Mesodermal cell (in vitro differentiated cells): ENCODE results near the gene DUSP12. TPM values are rescaled to one million over a fixed set of nuclear protein-coding genes. Genes with fewer than 3 reads are reported as not detected.

Experiments used
- H3K27ac ChIP-seq: 2 replicates; pipeline ENCODE4 v1.7.0; 2013; ENCODE audit warnings: mild to moderate bottlenecking, low read depth, low read length, moderate library complexity; ENCODE audit not compliant: severe bottlenecking
- H3K36me3 ChIP-seq: 2 replicates; pipeline ENCODE4 v1.7.1; 2013; ENCODE audit warnings: mild to moderate bottlenecking, low read length, moderate library complexity; ENCODE audit not compliant: control insufficient read depth, insufficient read depth
- H3K4me1 ChIP-seq: one replicate; pipeline ENCODE4 v1.7.1; 2013; ENCODE audit warnings: mild to moderate bottlenecking, low read length; ENCODE audit not compliant: insufficient read depth, control insufficient read depth, poor library complexity, severe bottlenecking
- H3K4me3 ChIP-seq: 2 replicates; pipeline ENCODE4 v1.7.0; 2013; ENCODE audit warnings: low read length, control low read depth, mild to moderate bottlenecking; ENCODE audit not compliant: insufficient read depth, poor library complexity, severe bottlenecking; ENCODE audit errors: extremely low read depth
- H3K9me3 ChIP-seq: 2 replicates; pipeline ENCODE4 v1.7.1; 2013; ENCODE audit warnings: mild to moderate bottlenecking, low read length, moderate library complexity; ENCODE audit not compliant: control insufficient read depth
- WGBS, 2 experiments: methylation state at CpG; one replicate each; pipeline ENCODE4 v1.1.5; 2013; ENCODE audit warnings: missing lambda C conversion rate in 2 of 2; ENCODE audit not compliant: insufficient coverage in 2 of 2; 5-methylcytosine and 5-hydroxymethylcytosine counted together
- polyA plus RNA-seq, 2 experiments: library from polyadenylated mRNA; stranded (reverse); fragments of 50-300 nt; gene quantifications; one replicate each; pipeline ENCODE4 v1.2.3, GENCODE V29; 2013

Gene DUSP12, protein sequence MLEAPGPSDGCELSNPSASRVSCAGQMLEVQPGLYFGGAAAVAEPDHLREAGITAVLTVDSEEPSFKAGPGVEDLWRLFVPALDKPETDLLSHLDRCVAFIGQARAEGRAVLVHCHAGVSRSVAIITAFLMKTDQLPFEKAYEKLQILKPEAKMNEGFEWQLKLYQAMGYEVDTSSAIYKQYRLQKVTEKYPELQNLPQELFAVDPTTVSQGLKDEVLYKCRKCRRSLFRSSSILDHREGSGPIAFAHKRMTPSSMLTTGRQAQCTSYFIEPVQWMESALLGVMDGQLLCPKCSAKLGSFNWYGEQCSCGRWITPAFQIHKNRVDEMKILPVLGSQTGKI
- polyA plus RNA-seq (2013, experiment 1 of 2), result 32.2 TPM
- polyA plus RNA-seq (2013, experiment 2 of 2), result 32.4 TPM

DNA sequence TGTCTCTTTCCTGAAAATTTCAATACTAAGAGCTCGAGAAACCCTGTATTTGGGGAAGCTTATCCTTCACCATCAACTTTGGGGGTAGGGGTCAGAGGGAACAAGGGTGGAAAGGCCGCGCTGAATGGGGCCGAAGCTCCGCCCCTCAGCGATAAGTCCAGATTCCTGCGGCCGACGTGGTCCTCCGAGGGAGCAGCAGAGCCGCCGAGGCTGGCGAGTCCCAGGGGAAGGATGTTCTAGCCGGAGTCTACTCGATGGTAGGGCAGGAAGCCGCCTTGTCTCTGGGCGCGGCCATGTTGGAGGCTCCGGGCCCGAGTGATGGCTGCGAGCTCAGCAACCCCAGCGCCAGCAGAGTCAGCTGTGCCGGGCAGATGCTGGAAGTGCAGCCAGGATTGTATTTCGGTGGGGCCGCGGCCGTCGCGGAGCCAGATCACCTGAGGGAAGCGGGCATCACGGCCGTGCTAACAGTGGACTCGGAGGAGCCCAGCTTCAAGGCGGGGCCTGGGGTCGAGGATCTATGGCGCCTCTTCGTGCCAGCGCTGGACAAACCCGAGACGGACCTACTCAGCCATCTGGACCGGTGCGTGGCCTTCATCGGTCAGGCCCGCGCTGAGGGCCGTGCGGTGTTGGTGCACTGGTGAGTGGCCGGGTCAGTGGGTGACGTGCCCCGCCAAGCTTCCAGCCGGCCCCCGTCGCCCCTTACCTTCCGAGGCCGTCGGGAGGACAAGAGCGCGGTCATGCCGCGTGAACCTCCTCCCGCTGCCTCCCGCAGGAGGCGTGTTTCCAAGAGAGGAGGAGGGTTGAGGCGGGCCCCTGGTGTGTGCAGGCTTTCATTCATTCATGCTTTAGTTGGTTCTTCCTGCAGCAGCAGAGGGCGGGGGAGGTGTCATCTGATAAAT, at the start of gene DUSP12:
DUSP12 (plus strand) TSS at position 278 of the 899 bp plus-strand sequence; CDS start at position 294, 16 bp downstream.
- Histone ChIP-seq H3K27ac (peak within 1 kb of the TSS; percentile 88), H3K4me1 (no peaks in the 10 kb centered on the region), H3K36me3 (peaks cover 37% of the 10 kb centered on the region), H3K4me3 (peak within 1 kb of the TSS; percentile 69), H3K9me3 (no peaks in the 10 kb centered on the region)
- WGBS, 2 experiments, result 0% methylated on average over 51 to 59 of the region's 65 CpGs

DNA sequence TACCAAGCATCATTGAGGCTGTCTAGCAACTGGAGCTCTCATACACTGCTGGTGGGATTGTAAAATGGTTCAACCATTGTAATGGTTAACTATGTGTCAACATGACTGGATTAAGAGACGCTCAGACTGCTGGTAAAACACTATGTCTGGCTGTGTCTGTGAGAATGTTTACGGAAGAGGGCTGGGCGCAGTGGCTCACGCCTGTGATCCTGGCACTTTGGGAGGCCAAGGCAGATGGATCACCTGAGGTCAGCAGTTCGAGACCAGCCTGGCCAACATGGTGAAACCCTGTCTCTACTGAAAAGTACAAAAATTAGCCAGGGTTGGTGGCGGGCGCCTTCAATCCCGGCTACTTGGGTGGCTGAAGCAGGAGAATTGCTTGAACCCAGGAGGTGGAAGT, 47.3 kb upstream of the DUSP12 start:
- Histone ChIP-seq H3K27ac (no peak overlapping the region), H3K4me1 (no peaks in the 10 kb centered on the region), H3K36me3 (no peaks in the 10 kb centered on the region), H3K4me3 (no peak overlapping the region), H3K9me3 (no peaks in the 10 kb centered on the region)
- 86 to 97% methylated on average over 8 of the region's 8 CpGs for WGBS, 2 experiments

DNA sequence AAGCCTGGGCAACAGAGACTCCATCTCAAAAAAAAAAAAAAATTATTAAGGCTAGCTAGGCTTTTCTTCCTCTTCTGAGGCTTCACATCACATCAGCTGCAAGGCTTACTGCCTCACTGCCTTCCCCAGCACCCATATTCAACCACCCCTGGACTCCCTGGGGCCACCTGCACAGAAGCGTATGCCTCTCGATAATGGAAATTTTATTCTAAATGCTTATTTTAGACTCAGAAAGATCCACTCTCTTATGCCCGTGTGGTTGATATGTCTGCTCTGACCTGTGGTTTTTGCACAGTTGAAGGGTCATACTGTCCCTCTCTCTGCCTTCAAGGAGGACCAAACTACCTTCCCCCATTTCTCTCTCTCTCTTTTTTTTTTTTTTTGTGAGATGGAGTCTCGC, 44.0 kb upstream of the DUSP12 start:
- Histone ChIP-seq H3K27ac (peak overlapping the region; percentile 75), H3K9me3 (no peaks in the 10 kb centered on the region), H3K4me1 (no peaks in the 10 kb centered on the region), H3K4me3 (no peak overlapping the region), H3K36me3 (no peaks in the 10 kb centered on the region)
- 100% methylated on average over 3 of the region's 4 CpGs; no CpG with 5 or more reads in 1 of the 2 experiments for WGBS, 2 experiments

DNA sequence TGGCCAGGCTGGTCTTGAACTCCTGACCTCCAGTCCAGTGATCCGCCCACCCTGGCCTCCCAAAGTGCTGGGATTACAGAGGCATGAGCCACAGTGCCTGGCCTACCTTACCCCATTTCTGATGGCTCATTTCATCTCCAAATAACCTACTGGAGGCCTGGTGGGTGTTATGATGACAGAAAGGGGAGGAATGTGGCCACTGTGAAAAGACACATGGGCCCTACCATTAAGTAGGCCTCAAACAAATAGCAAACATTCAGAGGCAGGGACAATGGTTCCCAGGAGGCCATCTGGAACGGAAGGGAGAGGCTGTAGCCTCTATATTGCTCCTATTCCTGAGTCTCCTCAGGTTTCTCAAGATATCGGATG, 43.5 kb upstream of the DUSP12 start:
- peak overlapping the region; percentile 75 for H3K27ac ChIP-seq
- 81 to 94% methylated on average over 3 of the region's 3 CpGs for WGBS, 2 experiments
- H3K4me3 ChIP-seq, result no peak overlapping the region
- H3K4me1 ChIP-seq, result no peaks in the 10 kb centered on the region
- no peaks in the 10 kb centered on the region for H3K9me3 ChIP-seq
- H3K36me3 ChIP-seq, result no peaks in the 10 kb centered on the region

DNA sequence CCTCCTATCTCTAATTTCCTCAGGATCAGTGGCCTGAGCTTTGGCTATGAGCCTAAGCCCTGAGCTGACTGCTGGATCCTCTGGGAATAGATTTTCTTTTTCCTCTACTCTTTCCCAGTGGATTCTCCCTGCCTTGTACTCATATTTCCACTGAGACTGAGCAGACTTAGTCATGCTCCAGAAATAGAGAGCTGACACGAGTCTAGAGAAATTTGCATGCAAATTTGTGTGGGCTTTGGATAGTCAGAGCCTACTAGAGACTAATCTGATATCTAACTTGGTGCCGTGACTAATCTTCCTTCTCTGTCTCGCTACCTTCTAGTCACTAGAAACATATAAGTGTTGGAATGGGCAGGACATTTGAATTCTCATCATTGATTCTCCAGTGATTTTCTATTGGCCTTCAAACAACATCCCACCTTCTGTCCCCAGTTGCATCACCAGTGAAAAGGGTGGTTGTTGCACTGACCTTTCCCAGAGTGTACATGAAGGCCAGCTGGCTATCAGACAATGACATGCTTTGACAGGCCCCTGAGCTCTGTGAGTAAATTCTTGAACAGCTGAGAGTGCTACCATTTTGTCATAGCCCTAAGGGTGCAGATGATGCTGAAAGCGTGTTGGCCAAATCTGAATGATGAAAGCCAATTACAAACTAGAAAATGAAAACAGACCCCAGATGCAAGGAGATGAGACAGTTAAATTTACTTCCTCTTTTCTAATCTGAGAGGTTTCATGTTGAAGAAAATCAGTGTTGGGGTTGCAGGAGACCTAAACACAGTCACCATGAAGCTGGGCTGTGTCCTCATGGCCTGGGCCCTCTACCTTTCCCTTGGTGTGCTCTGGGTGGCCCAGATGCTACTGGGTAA, 42.9 kb upstream of the DUSP12 start, which contains the start of gene FCRLA:
FCRLA (plus strand) TSS at position 748 of the 866 bp plus-strand sequence; CDS start at position 784, 36 bp downstream.
- H3K4me1 ChIP-seq, result no peaks in the 10 kb centered on the region
- H3K4me3 ChIP-seq, result no peak within 1 kb of the TSS
- peak within 1 kb of the TSS; percentile 75 for H3K27ac ChIP-seq
- no peaks in the 10 kb centered on the region for H3K36me3 ChIP-seq
- WGBS, 2 experiments, result 67 to 100% methylated on average over 1 to 2 of the region's 4 CpGs
- H3K9me3 ChIP-seq, result no peaks in the 10 kb centered on the region

DNA sequence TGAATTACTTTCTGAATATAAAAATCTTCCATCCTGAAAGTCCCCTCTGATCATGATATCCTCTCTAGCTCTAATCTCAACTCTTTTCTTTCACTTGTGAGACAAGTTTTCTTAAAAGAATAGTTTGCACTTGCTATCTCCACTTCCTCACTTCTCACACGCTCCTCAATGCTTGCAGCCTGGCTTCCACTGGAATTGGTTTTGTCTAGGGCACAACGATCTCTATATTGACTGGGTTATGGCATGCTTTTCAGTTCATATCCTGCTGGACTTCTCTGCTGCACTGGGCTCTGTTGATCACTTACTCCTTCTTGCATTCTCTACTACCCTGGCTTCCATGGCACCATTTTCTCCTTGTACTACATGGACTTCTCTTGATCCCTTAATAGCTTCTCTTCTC, 42.1 kb upstream of the DUSP12 start:
- Histone ChIP-seq H3K36me3 (no peaks in the 10 kb centered on the region), H3K4me1 (no peaks in the 10 kb centered on the region), H3K4me3 (no peak overlapping the region), H3K27ac (no peak overlapping the region), H3K9me3 (no peaks in the 10 kb centered on the region)
- 96 to 100% methylated on average over 2 of the region's 2 CpGs for WGBS, 2 experiments

DNA sequence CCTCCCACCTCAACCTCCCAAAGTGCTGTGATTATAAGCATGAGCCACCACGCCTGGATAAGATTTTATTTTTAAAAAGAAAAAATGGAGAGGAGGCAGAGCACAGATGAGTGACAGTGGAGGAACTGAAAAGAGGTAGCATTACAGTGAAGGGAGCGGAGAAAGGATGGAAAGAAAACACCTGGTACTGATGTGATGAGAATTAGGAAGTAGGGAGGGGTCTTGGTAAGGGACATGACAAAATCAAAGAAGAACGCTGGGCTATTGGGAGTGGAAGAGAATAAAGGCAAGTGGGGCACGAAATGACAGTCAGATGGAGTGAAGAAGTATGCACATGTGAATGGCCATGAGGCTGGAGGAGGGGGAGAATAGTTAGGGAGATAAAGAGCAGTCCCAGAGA, 40.2 kb upstream of the DUSP12 start:
- WGBS, 2 experiments, result 72 to 84% methylated on average over 3 to 4 of the region's 4 CpGs
- Histone ChIP-seq H3K4me1 (no peaks in the 10 kb centered on the region), H3K4me3 (no peak overlapping the region), H3K27ac (no peak overlapping the region), H3K36me3 (no peaks in the 10 kb centered on the region), H3K9me3 (no peaks in the 10 kb centered on the region)

DNA sequence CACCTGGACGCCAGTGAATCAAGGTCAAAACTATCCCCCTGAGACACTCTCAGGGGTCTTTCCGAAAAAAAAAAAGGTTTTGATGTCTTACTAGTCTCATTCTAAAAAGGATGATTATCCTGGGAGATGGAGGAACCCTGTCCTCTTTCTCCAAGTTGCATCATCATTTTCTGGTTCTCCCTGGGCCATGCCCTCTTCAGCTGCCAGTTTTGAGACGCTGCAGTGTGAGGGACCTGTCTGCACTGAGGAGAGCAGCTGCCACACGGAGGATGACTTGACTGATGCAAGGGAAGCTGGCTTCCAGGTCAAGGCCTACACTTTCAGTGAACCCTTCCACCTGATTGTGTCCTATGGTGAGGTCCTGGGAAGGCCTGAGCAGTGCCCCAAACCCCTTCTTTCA, 39.0 kb upstream of the DUSP12 start:
- WGBS, 2 experiments, result 71 to 91% methylated on average over 1 to 2 of the region's 4 CpGs
- no peak overlapping the region for H3K27ac ChIP-seq
- no peaks in the 10 kb centered on the region for H3K4me1 ChIP-seq
- no peaks in the 10 kb centered on the region for H3K36me3 ChIP-seq
- no peak overlapping the region for H3K4me3 ChIP-seq
- no peaks in the 10 kb centered on the region for H3K9me3 ChIP-seq

DNA sequence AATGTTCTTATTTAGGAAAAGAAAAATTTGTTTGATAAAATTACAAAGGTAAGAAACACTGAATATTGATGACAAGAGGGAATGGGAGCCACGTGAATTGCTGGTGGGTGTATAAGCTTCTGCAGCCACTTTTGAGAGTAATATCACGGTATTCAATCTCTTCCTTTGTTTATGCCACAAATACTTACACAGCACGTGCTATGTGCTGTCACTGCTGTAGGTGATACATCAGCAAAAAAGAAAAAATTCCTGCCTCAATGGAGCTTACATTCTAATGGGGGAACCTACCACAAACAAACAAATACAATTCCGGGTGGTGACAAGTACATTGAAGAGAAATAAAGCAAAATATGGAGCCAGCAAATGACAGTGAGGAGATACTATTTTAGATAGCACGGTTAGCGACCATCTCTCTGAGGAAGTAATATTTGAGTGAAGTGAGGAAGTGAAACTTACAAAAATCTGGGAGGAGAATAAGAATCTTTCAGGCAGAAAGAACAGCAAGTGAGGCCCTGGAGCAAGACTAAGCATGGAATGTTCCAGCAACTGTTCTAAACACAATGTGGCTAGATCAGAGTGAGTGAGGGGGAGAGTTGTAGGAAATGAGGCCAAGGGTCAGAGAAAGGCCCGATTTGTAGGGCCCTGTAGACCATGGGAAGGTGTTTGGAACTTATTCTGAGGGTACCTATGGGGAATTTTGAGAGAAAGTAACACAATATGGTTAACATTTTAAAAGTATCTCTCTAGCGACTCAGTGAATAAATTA, 30.8 kb upstream of the DUSP12 start:
- Histone ChIP-seq H3K9me3 (no peaks in the 10 kb centered on the region), H3K27ac (no peak overlapping the region), H3K36me3 (no peaks in the 10 kb centered on the region), H3K4me3 (no peak overlapping the region), H3K4me1 (no peaks in the 10 kb centered on the region)
- WGBS, 2 experiments, result 94 to 95% methylated on average over 2 to 6 of the region's 8 CpGs

DNA sequence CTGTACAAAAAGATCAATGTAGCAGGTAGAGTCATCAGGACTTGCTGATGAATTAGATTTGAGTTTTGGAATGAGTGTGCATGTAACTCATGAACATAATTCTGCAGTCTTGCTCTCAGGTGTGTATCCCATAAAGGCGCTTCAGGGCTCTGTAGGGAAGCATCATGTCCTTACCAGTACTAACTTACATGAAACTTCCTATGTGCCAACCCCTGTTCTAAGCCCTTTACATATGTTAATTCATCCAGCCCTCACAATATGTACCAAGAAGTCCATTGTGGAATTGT, 30.3 kb upstream of the DUSP12 start:
- Histone ChIP-seq H3K9me3 (no peaks in the 10 kb centered on the region), H3K36me3 (no peaks in the 10 kb centered on the region), H3K27ac (no peak overlapping the region), H3K4me1 (no peaks in the 10 kb centered on the region), H3K4me3 (no peak overlapping the region)
- 89 to 100% methylated on average over 1 of the region's 1 CpG for WGBS, 2 experiments
